GM12872 (cell line): ENCODE measurements around the gene RTP5.

Experiments
- TF ChIP-seq, protein P1 (sequence below): IDR thresholded peaks from 3 replicates; pipeline ENCODE4 v1.5.1; 2011; ENCODE audit warnings: low read depth, mild to moderate bottlenecking, low read length, moderate library complexity; ENCODE audit not compliant: insufficient read depth

The RTP5 gene

DNA sequence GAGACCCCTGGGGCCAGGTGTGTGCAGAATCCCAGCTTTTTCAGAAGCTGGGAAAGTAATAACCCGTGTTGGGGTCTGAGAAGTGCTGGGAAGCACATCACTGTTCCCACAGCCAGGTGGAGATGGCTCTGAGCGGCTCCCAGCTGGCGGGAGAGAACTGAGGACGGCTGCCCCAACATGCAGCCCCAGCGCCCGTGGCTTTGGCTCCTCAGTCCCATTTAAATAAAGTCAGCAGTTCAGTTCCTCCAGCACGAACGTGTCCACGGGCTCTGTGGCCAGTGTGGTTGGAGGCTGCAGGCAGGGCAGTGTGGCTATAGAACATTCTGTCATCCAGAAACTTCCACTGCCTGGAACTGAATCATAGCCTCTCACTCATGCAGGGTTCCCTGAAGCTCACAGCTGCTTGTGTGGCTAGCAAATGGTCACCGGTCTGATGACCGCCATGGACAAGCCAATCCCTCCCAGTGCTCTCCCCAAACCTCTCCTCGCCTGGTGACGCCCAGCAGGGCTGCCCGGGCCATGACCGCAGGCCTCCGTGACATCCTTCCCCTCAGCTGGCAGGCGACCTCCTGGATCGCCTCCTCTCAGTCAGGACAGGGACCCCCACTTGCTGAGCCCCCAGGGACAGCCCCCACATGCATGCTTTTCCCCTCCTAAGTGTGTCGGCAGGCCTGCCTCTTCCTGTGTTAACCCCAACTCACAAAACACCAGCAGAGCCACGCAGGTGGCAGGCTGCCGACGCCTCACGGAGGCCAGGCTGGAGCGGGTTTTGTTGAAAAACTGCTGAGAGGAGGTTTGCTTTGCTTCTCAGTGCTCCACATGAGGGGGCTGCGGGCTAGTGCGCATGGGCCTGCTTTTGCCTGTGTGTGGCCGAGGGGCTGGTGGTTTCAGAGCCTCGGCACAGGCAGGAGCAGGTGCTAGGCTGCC, 1.3 kb downstream of the RTP5 start:
- TF ChIP-seq, protein P1, sequence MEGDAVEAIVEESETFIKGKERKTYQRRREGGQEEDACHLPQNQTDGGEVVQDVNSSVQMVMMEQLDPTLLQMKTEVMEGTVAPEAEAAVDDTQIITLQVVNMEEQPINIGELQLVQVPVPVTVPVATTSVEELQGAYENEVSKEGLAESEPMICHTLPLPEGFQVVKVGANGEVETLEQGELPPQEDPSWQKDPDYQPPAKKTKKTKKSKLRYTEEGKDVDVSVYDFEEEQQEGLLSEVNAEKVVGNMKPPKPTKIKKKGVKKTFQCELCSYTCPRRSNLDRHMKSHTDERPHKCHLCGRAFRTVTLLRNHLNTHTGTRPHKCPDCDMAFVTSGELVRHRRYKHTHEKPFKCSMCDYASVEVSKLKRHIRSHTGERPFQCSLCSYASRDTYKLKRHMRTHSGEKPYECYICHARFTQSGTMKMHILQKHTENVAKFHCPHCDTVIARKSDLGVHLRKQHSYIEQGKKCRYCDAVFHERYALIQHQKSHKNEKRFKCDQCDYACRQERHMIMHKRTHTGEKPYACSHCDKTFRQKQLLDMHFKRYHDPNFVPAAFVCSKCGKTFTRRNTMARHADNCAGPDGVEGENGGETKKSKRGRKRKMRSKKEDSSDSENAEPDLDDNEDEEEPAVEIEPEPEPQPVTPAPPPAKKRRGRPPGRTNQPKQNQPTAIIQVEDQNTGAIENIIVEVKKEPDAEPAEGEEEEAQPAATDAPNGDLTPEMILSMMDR: no peak

DNA sequence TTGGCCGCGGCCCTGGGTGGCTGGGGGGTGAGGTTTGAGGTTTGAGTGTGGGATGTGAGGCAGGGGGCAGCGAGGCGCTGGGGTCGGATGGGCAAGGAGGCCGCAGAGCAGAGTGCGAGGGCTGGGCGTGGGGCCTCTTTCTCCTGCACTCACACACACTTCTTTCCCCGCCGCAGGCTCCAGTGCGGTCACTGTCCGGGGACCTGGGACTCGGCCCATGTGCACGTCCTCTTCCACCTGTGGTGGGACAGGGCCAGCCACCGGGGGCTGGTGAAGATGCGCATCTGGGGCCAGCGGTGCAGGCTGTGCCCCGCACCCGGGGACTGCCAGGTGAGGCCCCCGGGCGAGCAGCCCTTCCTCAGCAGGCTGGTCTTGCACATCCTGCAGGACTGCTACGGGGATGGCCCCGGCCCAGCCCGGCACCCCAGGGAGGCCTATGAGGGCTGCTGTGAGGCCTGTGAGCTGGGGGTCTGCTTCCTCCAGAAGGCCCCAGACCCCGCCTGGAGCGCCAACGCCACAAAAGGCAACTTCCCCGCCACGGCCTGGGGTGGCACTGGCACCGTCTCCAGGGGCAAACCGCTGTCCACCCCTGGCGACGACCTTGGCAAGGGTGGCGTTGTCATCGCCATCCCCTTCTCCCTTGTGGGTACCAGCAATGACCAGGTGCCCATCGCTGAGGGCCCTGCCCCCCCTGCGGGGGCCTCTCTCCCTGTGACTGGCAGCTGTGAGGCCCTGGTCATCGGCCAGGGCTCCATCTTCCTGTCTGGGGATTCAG, 2.2 kb downstream of the RTP5 start:
- TF ChIP-seq, protein P1: no peak

DNA sequence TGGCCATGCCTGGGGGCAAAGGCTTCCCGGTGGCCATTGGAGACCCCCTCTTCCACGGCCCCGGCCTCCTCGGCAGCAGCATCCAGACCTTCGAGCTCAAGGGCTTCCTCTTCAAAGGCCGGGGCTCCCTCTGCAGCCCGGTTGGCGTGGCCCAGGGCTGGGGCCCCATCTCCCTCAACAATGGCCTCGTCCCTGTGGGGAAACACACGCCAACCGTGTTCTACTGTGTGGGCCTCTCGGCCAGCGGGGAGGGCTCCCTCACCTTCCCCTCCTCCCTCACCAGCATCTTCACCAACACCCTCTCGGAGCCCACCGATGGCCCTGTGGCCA, 2.7 kb downstream of the RTP5 start:
- TF ChIP-seq, protein P1: no peak

DNA sequence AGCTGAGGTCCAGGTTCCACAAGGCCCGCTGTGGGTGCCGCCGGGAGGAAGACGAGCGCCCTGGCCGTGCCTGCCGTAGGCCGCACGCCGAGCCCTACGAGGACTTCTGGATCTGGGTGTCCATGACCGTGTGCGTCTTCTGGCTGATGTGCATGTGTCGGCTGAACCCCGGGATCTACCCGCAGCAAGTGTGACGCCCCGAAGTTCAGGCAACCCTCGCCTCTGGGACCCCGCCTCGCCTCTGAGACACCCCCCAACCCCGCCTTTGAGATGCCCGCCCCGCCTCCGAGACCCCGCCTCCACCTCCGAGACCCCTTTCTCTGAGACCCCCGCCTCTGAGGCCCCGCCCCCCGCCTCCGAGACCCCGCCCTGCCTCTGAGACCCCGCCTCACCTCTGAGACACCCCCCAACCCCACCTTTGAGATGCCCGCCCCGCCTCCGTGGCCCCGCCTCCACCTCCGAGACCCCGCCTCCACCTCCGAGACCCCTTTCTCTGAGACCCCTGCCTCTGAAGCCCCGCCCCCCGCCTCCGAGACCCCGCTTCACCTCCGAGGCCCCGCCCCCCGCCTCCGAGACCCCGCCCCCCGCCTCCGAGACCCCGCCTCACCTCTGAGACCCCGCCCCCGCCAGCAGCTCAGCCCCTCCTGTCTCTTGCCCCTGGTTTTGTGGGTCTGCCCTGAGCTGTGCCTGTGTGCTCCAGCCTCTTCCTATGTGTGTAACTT, 3.7 kb downstream of the RTP5 start:
- TF ChIP-seq, protein P1: no peak

DNA sequence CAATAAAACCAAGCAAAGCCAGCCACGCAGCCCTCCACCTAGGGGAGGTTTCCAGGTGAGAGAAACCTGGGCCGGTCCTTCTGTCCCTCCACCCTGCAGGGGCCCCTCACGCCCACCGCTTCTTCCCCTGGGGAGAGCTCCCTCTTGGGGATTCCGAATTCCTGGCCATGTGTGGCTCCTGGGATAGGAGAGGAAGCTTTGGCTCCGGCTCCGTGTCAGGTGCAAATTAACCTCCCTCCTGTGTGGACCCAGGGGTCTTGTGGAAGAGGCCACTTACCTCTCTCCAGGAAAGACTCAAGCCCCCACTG, 4.2 kb downstream of the RTP5 start:
- TF ChIP-seq, protein P1: no peak

DNA sequence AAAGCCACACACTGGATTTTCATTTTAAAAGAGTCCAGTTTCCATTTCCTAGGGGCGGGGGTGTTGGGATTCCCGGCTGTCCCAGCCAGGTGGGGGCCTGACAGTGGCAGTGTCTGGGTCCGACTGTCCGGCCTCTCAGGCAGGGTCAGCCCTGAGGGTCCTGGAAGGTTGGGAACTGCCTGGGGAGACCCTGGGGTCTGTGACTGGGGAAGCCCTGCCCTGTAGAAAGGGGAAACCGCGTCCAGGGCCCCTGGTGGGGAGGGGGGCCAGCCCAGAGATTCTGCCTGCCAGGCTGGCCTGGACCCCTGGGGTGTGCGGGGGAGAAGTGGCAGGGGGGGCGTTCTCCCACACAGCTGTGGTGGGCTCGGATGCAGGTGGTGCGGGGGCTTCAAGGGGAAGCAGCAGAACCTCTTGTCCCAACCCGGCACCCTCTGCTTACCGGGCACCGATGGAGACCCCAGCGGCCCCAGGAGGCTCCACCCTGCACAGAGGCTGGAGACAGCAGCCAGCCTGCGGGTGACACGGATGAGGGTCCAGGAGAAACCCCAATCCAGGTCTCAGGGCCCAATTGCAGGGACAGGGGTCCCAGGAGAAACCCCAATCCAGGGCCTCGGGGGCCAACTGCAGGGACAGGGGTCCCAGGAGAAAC, 4.9 kb downstream of the RTP5 start:
- TF ChIP-seq, protein P1: no peak
